Right cardiac atrium (tissue), 5 donors: ENCODE data around the gene PDCD1. TPM values are rescaled to one million over a fixed set of nuclear protein-coding genes. Genes with fewer than 3 reads are reported as not detected.

Source experiments
- ATAC-seq, 2 donors: fragments of 200-7000 bp; cut with Tn5 transposase; one replicate each; pipeline versions ENCODE4 v1.8.0 to v1.9.1; 2020; ENCODE audit warnings: moderate library complexity in 2 of 2, mild to moderate bottlenecking in 1 of 2
- DNase-seq, 3 donors: peaks; one replicate each; pipeline ENCODE4 v3.0.0-alpha.2; 2020
- H3K27ac ChIP-seq: one replicate; pipeline ENCODE4 v1.5.1; 2013; ENCODE audit warnings: mild to moderate bottlenecking, low read length, control low read depth, moderate library complexity
- H3K27me3 ChIP-seq: one replicate; pipeline ENCODE4 v1.6.1; 2013; ENCODE audit not compliant: control insufficient read depth, insufficient read depth
- H3K4me1 ChIP-seq: one replicate; pipeline ENCODE4 v1.6.1; 2013; ENCODE audit warnings: low read length; ENCODE audit not compliant: control insufficient read depth, insufficient read depth
- H3K4me3 ChIP-seq: one replicate; pipeline ENCODE4 v1.5.1; 2013; ENCODE audit warnings: low read length, control low read depth
- H3K9me3 ChIP-seq: one replicate; pipeline ENCODE4 v1.6.1; 2013; ENCODE audit warnings: low read length; ENCODE audit not compliant: control insufficient read depth
- WGBS: extraction: QIAGEN DNeasy Blood & Tissue Kit; methylation state at CpG from one replicate; pipeline ENCODE4 v1.1.7; 2013; 5-methylcytosine and 5-hydroxymethylcytosine counted together
- intact Hi-C, 4 donors: fragments of 100-400 bp; cut with DNase I; formaldehyde crosslinking; loops; one replicate each; pipeline versions ENCODE4 v1.11.0 to v1.14.0; 2022 to 2023
- polyA plus RNA-seq: library from polyadenylated mRNA; stranded (reverse); fragments of 200-250 nt; gene quantifications from one replicate; pipeline ENCODE4 v1.2.3, GENCODE V29; 2013
- total RNA-seq, 4 donors: library from RNA; stranded (reverse); fragmentation: NEBNext Ultra II Directional; extraction: Animal tissue kit (Norgen Biotek cat#: 25700); gene quantifications; one replicate each; pipeline ENCODE4 v1.2.1, GENCODE V29; 2021
- donor health status: healthy with polysubstance abuse.
- donor health status: DM: no; HTN: yes; CAD: no.
- donor health status: DM: no; HTN: no; CAD: no.
- donor health status: DM: no; HTN: yes; CAD: no; lungs with severe emphysema.
- donor health status: DM: yes; HTN: yes; CAD: no.

PDCD1 gene
- total and polyA plus RNA-seq, 5 donors = 5.2 to 7.4 (median 5.5) TPM

DNA sequence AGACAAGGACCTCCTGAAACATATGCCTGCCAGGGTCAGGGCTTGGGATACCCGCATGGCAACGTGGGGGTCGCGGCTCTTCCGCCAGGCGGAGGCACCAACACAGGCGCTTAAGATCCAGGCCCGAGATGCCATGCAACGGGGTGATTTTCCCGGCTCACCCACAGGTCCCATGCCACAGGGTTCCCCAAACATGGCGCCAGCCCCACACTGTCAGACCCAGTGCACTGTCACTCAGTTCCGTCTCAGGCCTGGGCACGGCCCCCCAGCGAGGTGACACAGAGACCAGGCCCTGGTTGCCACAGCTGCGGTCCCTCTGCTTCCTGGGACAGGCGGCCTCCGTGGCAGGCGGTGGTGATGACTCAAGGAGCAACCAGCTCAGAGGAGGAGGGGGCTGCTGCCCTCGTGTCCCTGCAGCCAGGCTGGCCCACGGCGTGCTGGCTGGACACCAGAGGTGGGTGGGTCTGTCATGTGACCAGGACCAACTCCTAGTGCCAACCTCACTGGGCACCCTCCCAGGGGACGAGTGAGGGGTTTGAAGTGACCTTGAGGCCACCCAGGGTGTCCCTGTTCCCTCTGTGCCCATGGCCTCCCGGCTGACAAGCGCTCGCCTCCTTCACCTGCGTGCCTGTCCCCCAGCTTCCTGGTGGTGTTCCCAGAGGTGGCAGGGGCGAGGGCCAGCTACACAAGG, 4.9 kb downstream of the PDCD1 start:
- no peaks in the 10 kb centered on the region for H3K4me1 ChIP-seq
- DNase-seq (peak; percentile 55 to 86 (median 75)), ATAC-seq (peak; percentile 5 to 44)
- no peak overlapping the region for H3K4me3 ChIP-seq
- WGBS = 75% methylated on average over 27 of the region's 27 CpGs
- no peaks in the 10 kb centered on the region for H3K27me3 ChIP-seq
- no peaks in the 10 kb centered on the region for H3K9me3 ChIP-seq
- intact Hi-C loops = no loop called here
- peak overlapping the region; percentile 37 for H3K27ac ChIP-seq

DNA sequence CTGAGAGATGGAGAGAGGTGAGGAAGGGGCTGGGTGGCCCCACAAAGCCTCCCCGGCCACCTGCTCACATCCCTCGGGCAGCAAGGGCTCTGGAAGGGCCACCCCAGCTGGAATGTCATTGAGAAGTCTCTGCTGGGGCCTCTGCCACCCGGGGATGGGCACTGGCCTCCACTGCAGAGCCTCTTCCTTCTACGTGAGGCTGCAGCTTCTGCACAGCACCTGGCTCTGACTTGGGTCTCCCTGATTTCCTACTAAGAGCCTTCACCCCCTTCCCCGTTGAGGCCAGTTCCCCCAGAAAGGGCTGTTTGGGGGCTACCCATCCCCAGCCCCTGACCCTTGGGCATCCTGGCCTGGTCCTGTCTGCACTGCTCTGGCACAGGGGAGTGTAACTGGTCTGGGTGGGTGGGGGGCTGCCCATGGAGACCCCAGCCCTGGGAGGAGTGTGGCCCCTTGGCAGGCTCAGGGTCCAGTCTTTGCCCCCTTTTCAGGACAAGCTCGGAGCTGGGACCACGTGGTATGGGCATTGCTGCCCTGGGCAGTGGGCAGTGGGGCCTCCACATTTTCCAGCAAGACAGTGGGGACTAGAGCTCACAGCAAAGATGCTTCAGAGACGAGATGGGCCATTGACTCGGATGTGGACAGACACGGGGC, 5.6 kb downstream of the PDCD1 start:
- Histone ChIP-seq H3K4me1 (no peaks in the 10 kb centered on the region), H3K4me3 (no peak overlapping the region), H3K27me3 (no peaks in the 10 kb centered on the region), H3K27ac (no peak overlapping the region), H3K9me3 (no peaks in the 10 kb centered on the region)
- intact Hi-C loops = no loop called here
- ATAC-seq (no peak), DNase-seq (peak in 1 of 3 donors; percentile 35)
- 94% methylated on average over 10 of the region's 10 CpGs for WGBS

DNA sequence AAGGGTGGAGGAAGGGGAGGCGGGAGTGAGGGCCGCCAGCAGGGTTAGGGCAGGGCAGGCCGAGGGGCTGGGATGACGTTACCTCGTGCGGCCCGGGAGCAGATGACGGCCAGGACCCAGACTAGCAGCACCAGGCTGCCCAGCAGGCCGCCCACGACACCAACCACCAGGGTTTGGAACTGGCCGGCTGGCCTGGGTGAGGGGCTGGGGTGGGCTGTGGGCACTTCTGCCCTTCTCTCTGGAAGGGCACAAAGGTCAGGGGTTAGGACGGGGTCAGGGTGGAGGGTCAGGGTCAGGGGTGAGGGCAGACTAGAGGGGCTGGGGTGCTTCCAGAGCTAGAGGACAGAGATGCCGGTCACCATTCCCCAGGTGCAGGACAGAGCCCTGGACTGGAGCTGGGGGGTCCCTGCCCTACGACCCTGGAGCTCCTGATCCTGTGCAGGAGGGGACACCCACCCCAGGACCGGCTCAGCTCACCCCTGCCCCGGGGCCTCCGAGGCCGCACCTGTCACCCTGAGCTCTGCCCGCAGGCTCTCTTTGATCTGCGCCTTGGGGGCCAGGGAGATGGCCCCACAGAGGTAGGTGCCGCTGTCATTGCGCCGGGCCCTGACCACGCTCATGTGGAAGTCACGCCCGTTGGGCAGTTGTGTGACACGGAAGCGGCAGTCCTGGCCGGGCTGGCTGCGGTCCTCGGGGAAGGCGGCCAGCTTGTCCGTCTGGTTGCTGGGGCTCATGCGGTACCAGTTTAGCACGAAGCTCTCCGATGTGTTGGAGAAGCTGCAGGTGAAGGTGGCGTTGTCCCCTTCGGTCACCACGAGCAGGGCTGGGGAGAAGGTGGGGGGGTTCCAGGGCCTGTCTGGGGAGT, 6.3 kb downstream of the PDCD1 start:
- peak in 2 of 3 donors; percentile 45 to 49 for DNase-seq
- intact Hi-C loops = no loop called here

DNA sequence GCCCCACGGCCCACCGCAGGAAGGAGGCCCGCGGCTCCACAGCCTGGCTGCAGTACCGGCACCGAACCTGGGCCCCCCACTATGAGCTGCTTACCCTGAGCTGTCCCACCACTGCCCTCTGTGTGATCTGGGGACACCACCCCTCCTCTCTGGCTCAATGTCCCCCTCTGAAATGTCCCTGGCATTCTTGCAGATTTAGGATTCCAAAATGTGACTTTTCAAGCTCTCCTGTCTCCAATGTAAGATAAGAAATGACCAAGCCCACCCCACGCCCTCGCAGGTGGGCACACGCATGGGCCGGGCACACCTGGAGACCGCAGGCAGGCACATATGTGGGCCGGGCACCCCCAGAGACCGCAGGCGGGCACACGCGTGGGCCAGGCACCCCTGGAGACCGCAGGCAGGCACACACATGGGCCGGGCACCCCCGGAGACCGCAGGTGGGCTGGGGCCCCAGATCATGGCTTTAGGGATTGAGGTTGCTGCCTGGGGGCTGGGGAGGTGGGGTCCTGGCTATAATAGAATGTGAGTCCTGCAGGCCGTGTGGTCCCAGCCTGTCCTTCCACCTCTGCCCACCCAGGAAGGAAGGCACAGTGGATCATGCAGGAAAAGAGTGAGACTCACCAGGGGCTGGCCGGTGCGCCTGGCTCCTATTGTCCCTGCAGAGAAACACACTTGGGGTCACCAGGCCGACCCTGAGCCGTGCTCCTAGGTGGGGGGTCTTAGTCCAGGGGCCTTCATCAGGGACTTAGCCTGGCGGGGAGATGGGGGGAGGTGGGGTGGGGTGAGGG, 7.2 kb downstream of the PDCD1 start:
- Histone ChIP-seq H3K27me3 (no peaks in the 10 kb centered on the region), H3K27ac (no peak overlapping the region), H3K4me3 (no peak overlapping the region), H3K9me3 (no peaks in the 10 kb centered on the region), H3K4me1 (no peaks in the 10 kb centered on the region)
- DNase-seq (peak in 2 of 3 donors; percentile 42 to 45), ATAC-seq (no peak)
- intact Hi-C loops = no loop called here
- 93% methylated on average over 26 of the region's 26 CpGs for WGBS

More for the DNA sequence above, 6.3 kb downstream of the PDCD1 start:
- H3K9me3 ChIP-seq = no peaks in the 10 kb centered on the region
- H3K4me1 ChIP-seq = no peaks in the 10 kb centered on the region
- H3K4me3 ChIP-seq = no peak overlapping the region
- no peak for ATAC-seq
- no peak overlapping the region for H3K27ac ChIP-seq
- H3K27me3 ChIP-seq = no peaks in the 10 kb centered on the region
- 94% methylated on average over 39 of the region's 39 CpGs for WGBS

DNA sequence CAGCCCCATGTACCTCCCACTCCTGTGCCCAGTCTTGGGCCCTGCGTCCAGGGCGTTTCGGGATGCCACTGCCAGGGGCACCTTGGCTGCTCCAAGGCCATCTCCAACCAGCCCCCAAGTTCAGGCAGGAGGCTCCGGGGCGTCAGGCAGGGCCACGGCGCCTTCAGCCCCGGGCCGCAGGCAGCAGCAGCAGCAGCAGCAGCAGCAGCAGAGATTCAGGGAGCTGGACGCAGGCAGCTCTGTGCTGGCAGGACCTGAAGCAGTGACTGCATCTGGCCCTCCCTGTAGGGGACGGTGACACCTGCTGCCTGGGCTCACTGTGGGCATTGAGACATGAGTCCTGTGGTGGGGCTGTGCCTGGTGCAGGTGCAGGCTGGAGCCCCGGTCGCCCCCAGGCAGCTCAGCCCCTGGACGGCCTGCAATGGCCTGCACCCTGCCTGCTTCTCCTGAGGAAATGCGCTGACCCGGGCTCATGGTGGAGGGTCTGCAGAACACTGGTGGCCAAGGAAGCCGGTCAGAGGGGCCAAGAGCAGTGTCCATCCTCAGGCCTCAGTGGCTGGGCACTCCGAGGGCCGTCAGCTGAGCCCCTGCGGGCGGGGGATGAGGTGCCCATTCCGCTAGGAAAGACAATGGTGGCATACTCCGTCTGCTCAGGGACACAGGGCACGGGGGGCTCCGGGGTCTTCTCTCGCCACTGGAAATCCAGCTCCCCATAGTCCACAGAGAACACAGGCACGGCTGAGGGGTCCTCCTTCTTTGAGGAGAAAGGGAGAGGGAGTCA, 8.0 kb downstream of the PDCD1 start:
- H3K27me3 ChIP-seq = no peaks in the 10 kb centered on the region
- DNase-seq (peak in 1 of 3 donors; percentile 38), ATAC-seq (no peak)
- no peak overlapping the region for H3K4me3 ChIP-seq
- 94% methylated on average over 27 of the region's 27 CpGs for WGBS
- no peaks in the 10 kb centered on the region for H3K4me1 ChIP-seq
- H3K9me3 ChIP-seq = no peaks in the 10 kb centered on the region
- no peak overlapping the region for H3K27ac ChIP-seq
- intact Hi-C loops = no loop called here

DNA sequence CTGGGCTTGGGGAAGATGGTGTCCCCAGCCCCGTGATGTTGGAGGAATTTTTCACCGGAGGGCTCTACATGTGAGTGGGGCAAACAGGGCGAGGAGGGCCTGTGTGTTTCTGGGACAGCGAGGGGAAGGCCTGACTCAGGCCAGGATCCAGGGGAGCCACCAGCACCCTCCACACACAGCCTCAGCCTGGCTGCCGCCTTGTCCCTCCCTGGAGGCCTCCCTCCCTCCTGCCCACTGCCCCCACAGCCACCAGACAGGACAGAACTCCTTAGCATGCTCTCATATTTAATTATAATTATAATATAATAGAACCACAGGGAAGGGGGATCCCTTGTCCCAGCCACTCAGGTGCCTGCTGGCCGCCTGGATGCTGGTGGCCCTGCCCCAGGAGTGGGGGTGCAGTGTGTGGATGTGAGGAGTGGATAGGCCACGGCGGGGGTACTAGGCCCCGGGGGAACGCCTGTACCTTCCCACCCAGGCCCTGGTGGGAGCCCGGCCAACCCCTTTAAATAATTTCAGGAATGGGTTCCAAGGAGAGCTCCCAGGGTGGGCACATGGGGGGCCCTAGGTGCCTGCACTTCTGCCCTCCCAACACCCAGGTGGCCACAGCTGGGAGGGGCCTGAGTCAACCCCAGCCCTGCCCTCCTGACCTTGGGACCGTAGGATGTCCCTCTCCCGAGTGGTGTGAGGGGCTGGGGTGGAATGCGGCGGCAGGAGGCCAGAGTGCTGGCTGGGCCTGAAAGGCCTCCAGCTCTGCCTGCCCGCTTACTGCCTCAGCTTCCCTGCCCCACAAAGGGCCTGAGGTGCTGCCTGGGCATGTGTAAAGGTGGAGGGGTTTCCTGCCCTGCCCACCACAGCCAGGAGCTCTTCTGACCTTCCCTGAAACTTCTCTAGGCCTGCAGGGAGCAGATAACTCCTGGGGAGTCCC, 8.8 kb downstream of the PDCD1 start:
- H3K4me1 ChIP-seq = no peaks in the 10 kb centered on the region
- no peaks in the 10 kb centered on the region for H3K27me3 ChIP-seq
- intact Hi-C loops = no loop called here
- no peak for ATAC-seq
- WGBS = 89% methylated on average over 16 of the region's 16 CpGs
- no peaks in the 10 kb centered on the region for H3K9me3 ChIP-seq
- no peak overlapping the region for H3K4me3 ChIP-seq
- no peak overlapping the region for H3K27ac ChIP-seq
- peak in 1 of 3 donors; percentile 43 for DNase-seq

DNA sequence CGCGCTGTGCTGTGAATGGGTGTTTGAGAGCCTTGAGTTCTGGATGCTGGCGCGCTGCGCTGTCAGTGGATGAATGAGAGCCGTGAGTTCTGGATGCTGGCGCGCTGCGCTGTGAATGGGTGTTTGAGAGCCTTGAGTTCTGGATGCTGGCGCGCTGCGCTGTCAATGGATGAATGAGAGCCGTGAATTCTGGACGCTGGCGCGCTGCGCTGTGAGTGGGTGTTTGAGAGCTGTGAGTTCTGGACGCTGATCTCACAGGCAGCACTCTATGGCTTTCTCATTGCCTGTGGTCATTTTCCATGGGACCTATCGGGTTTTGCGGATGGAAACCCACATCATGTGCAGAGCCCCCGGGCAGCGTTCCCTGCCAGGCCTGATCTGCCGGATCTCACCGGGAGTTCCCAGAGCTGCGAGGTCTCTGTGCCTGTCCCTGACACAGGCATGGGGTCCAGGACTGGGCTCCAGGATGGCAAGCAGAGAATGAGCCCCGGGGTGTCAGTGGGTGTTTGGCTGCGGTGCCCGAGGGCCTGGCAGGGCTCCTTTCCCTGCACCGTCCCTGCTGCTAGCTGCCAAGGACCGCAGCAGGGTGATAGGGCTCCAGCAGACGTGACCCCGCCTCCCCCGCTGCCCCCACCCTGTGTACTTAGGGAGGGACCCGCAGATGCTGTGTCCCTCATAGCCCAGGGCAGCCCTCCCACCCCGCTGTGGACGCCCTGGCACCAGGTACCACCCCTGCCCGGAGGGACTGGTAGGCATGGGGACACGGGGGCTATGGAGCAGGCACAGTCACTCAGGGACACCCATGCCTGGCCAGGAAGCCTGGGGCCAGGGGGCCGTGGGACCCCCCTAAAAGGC, 9.7 kb downstream of the PDCD1 start:
- peak in 1 of 3 donors; percentile 66 for DNase-seq
- intact Hi-C loops = no loop called here
- Histone ChIP-seq H3K9me3 (no peaks in the 10 kb centered on the region), H3K27me3 (no peaks in the 10 kb centered on the region), H3K4me1 (no peaks in the 10 kb centered on the region), H3K27ac (no peak overlapping the region), H3K4me3 (no peak overlapping the region)
- peak in 1 of 2 donors; percentile 6 for ATAC-seq
- 84% methylated on average over 38 of the region's 39 CpGs for WGBS

DNA sequence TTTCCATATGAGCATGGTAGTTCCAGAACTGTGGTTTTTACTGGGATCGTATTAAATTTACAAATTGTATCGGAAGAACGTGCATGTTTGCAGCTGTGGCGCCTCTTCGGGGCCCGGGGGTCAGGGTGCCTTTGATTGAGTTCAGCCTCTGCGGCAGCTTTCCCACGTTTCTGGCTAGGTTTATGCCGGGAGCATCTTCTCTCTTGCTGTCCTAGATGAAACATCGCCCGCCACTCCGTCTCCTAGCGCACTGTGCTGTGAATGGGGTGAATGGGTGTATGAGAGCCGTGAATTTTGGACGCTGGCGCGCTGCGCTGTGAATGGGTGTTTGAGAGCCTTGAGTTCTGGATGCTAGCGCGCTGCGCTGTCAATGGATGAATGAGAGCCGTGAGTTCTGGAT, 12.3 kb downstream of the PDCD1 start:
- 91% methylated on average over 22 of the region's 22 CpGs for WGBS
- H3K27me3 ChIP-seq = no peaks in the 10 kb centered on the region
- H3K9me3 ChIP-seq = no peaks in the 10 kb centered on the region
- intact Hi-C loops = no loop called here
- ATAC-seq = no peak
- H3K4me1 ChIP-seq = no peaks in the 10 kb centered on the region
- no peak overlapping the region for H3K4me3 ChIP-seq
- no peak overlapping the region for H3K27ac ChIP-seq
- no peak for DNase-seq
